Keratinocyte (primary cell): Measurements from ENCODE around the gene ASIC5. TPM values are rescaled to one million over a fixed set of nuclear protein-coding genes. Genes with fewer than 3 reads are reported as not detected.

Experiments
- DNase-seq: peaks from one replicate; pipeline ENCODE4 v3.0.0-alpha.2; 2011; ENCODE audit warnings: low read depth, missing footprints, low spot score
- FAIRE-seq: peaks from 2 replicates; lab custom pipeline; 2011; peaks lifted over from hg19 to GRCh38; lab: Jason Lieb, UNC
- H2AFZ ChIP-seq: 2 replicates; pipeline ENCODE4 v1.6.0; 2012; ENCODE audit warnings: low read length, control low read depth, inconsistent platforms; ENCODE audit not compliant: control insufficient read depth
- H3K27ac ChIP-seq: 2 replicates; pipeline ENCODE4 v1.5.1; 2011; ENCODE audit warnings: low read length; ENCODE audit not compliant: control insufficient read depth, insufficient read depth
- H3K27me3 ChIP-seq: 3 replicates; pipeline ENCODE4 v1.6.0; 2011; ENCODE audit warnings: low read length; ENCODE audit not compliant: control insufficient read depth, insufficient read depth; ENCODE audit errors: extremely low read depth
- H3K36me3 ChIP-seq, 2 experiments: 2 replicates in 1 of 2; 3 replicates in 1 of 2; pipeline ENCODE4 v1.5.1; 2011; ENCODE audit warnings: low read length in 2 of 2, mild to moderate bottlenecking in 1 of 2; ENCODE audit not compliant: control insufficient read depth in 2 of 2, insufficient read depth in 2 of 2; ENCODE audit errors: extremely low read depth in 1 of 2
- H3K4me1 ChIP-seq: 3 replicates; pipeline ENCODE4 v1.5.1; 2011; ENCODE audit warnings: low read length; ENCODE audit not compliant: control insufficient read depth, insufficient read depth; ENCODE audit errors: extremely low read depth
- H3K4me2 ChIP-seq: 3 replicates; pipeline ENCODE4 v1.6.0; 2011; ENCODE audit warnings: low read depth, low read length; ENCODE audit not compliant: control insufficient read depth, insufficient read depth; ENCODE audit errors: extremely low read depth
- H3K4me3 ChIP-seq, 3 experiments: fragments of 200-600 bp in 1 of 3; sonication (generic) in 1 of 3; 2 replicates in 2 of 3; 3 replicates in 1 of 3; pipeline ENCODE4 v1.5.1; 2011 to 2016; ENCODE audit warnings: low read length in 3 of 3, mild to moderate bottlenecking in 3 of 3, control low read depth in 2 of 3, inconsistent platforms in 1 of 3, low read depth in 1 of 3, mixed read lengths in 1 of 3, mixed run types in 1 of 3, moderate library complexity in 1 of 3; ENCODE audit not compliant: control insufficient read depth in 2 of 3, insufficient read depth in 2 of 3; ENCODE audit errors: extremely low read depth in 1 of 3
- H3K79me2 ChIP-seq: 2 replicates; pipeline ENCODE4 v1.6.0; 2012; ENCODE audit warnings: low read length; ENCODE audit not compliant: control insufficient read depth, insufficient read depth
- H3K9ac ChIP-seq: 3 replicates; pipeline ENCODE4 v1.6.0; 2011; ENCODE audit warnings: low read length; ENCODE audit not compliant: control insufficient read depth, insufficient read depth; ENCODE audit errors: extremely low read depth
- H3K9me1 ChIP-seq: 3 replicates; pipeline ENCODE4 v1.6.0; 2011; ENCODE audit warnings: low read length; ENCODE audit not compliant: control insufficient read depth, insufficient read depth; ENCODE audit errors: extremely low read depth
- H3K9me3 ChIP-seq: 2 replicates; pipeline ENCODE4 v1.5.1; 2012; ENCODE audit warnings: low read depth, low read length; ENCODE audit not compliant: control insufficient read depth
- H4K20me1 ChIP-seq: 3 replicates; pipeline ENCODE4 v1.6.0; 2011; ENCODE audit warnings: low read length; ENCODE audit not compliant: control insufficient read depth, insufficient read depth; ENCODE audit errors: extremely low read depth
- EZH2 ChIP-seq: IDR thresholded peaks from one replicate; pipeline ENCODE4 v1.6.1; 2012; ENCODE audit warnings: inconsistent platforms, mild to moderate bottlenecking, low read length, moderate library complexity
- dilution Hi-C: fragments of 300-500 bp; cut with MboI; formaldehyde crosslinking; loops from one replicate; pipeline ENCODE4 v1.7.0; 2020; ENCODE audit warnings: low sequenced_read_pairs; ENCODE audit not compliant: extremely low pct_ligation_motif_present
- polyA plus RNA-seq, 5 experiments: library from polyadenylated mRNA; depleted of rRNA in 3 of 5; stranded (reverse) in 3 of 5; stranded (forward) in 1 of 5; unstranded in 1 of 5; fragments of >200 nt; gene quantifications; 1 replicate in 1 of 5; 2 replicates in 3 of 5; 3 replicates in 1 of 5; pipeline versions ENCODE4 v1.2.1 to v1.2.3, GENCODE V29; 2011 to 2012; ENCODE audit warnings: missing spikeins in 2 of 5, low read depth in 1 of 5, low replicate concordance in 1 of 5
- TF ChIP-seq, protein P1 (sequence below), 3 experiments: IDR thresholded peaks in 1 of 3; conservative IDR thresholded peaks in 1 of 3; optimal IDR thresholded peaks in 1 of 3; 2 replicates in 2 of 3; 3 replicates in 1 of 3; pipeline versions ENCODE3 to v1.5.1; 2011; ENCODE audit warnings: low read length in 3 of 3, mild to moderate bottlenecking in 3 of 3, moderate library complexity in 2 of 3, control low read depth in 1 of 3, inconsistent platforms in 1 of 3; ENCODE audit not compliant: insufficient read depth in 2 of 3; ENCODE audit errors: extremely low read depth in 1 of 3

ASIC5 gene
- polyA plus RNA-seq, 1 donor (not counting 4 experiments of a cell fraction or from before 2014, with no cell fraction given): not detected

DNA sequence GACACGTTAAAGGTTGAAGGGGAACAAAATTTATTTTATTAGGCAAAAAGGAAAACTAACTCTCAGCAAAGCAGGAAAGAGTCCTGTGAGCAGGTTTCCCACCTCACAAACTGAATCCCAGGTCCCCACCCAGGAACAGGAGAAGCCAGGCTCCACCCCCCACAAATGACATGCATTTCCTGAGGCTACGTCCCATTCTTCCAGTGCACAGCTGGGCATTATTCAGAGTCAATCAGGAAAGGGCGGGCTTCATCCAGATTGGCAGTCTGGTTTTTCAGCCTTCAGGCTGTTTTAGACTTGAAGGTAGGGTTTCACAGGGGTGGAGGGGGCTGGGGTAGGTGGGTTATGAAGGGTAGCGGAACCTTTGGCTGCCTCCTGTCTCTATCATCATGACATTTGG lies 11.9 kb upstream of the ASIC5 start:
- Histone ChIP-seq H3K27ac (no peak overlapping the region), H2AFZ (no peak overlapping the region), H3K9me1 (no peaks in the 10 kb centered on the region), H4K20me1 (no peaks in the 10 kb centered on the region), H3K9me3 (no peaks in the 10 kb centered on the region), H3K4me2 (no peak overlapping the region), H3K4me3 (no peak overlapping the region), H3K4me1 (no peaks in the 10 kb centered on the region), H3K9ac (no peak overlapping the region), H3K36me3 (no peaks in the 10 kb centered on the region), H3K79me2 (no peaks in the 10 kb centered on the region), H3K27me3 (no peaks in the 10 kb centered on the region)
- TF ChIP-seq, protein P1, sequence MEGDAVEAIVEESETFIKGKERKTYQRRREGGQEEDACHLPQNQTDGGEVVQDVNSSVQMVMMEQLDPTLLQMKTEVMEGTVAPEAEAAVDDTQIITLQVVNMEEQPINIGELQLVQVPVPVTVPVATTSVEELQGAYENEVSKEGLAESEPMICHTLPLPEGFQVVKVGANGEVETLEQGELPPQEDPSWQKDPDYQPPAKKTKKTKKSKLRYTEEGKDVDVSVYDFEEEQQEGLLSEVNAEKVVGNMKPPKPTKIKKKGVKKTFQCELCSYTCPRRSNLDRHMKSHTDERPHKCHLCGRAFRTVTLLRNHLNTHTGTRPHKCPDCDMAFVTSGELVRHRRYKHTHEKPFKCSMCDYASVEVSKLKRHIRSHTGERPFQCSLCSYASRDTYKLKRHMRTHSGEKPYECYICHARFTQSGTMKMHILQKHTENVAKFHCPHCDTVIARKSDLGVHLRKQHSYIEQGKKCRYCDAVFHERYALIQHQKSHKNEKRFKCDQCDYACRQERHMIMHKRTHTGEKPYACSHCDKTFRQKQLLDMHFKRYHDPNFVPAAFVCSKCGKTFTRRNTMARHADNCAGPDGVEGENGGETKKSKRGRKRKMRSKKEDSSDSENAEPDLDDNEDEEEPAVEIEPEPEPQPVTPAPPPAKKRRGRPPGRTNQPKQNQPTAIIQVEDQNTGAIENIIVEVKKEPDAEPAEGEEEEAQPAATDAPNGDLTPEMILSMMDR (optimal IDR thresholded peaks at IDR 0.05 in 1 of 3, IDR thresholded peaks at IDR 0.05 in 1 of 3, conservative IDR thresholded peaks at IDR 0.05 in 1 of 3; ENCODE audit: extremely low read depth in 1 of 3, insufficient read depth in 2 of 3, low read length in 3 of 3): no peak
- TF ChIP-seq EZH2: no peak
- DNase-seq: no peak
- FAIRE-seq: no peak
- dilution Hi-C loops: no loop called here

DNA sequence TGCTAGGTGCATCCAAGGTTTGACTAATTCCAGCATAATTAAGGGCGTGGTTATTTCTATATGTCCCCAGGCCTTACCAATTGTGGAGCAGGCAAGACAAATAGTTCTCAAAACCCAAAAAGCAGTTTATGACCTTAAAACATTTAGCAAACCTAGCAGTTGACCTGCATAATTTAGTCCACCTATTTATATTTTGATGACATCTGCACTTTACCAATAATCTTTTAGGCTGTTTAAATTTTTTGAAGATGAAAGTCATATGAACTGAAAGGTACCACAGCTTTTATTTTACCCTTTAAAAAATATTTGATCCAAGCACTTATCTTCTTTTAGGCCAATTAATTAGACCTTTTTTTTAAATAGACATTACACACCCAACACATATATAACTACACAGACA lies 9.8 kb upstream of the ASIC5 start:
- dilution Hi-C loops: no loop called here
- Histone ChIP-seq H3K9me1 (no peaks in the 10 kb centered on the region), H2AFZ (no peak overlapping the region), H3K27ac (no peak overlapping the region), H3K4me3 (no peak overlapping the region), H3K79me2 (no peaks in the 10 kb centered on the region), H3K4me2 (no peak overlapping the region), H3K9me3 (no peaks in the 10 kb centered on the region), H4K20me1 (no peaks in the 10 kb centered on the region), H3K9ac (no peak overlapping the region), H3K4me1 (no peaks in the 10 kb centered on the region), H3K27me3 (no peaks in the 10 kb centered on the region), H3K36me3 (no peaks in the 10 kb centered on the region)
- TF ChIP-seq EZH2: no peak
- TF ChIP-seq, protein P1 (optimal IDR thresholded peaks at IDR 0.05 in 1 of 3, IDR thresholded peaks at IDR 0.05 in 1 of 3, conservative IDR thresholded peaks at IDR 0.05 in 1 of 3; ENCODE audit: extremely low read depth in 1 of 3, insufficient read depth in 2 of 3, low read length in 3 of 3): no peak
- FAIRE-seq (no peak), DNase-seq (no peak)
